K562 (cell line): Measurements from ENCODE around the gene WEE1. TPM values are rescaled to one million over a fixed set of nuclear protein-coding genes. Genes with fewer than 3 reads are reported as not detected.
A peak's percentile ranks its signal among the peaks of the same experiment; 100 is the strongest.

Source experiments
- ATAC-seq: fragments of 200-7000 bp; cut with Tn5 transposase; 3 replicates; pipeline ENCODE4 v1.9.1; 2020; ENCODE audit warnings: moderate library complexity
- BruUV-seq: library from RNA; stranded (reverse); fragments of 400-500 nt; replicated peaks from 2 replicates; lab custom pipeline; 2021; lab: Mats Ljungman, UMichigan
- CTCF ChIA-PET: fragments of 300-600 bp; formaldehyde crosslinking; extraction: SDS; loops from one replicate; lab custom pipeline; 2021; ENCODE audit warnings: low intra/inter-chr PET ratio; lab: Yijun Ruan, JAX
- POLR2A ChIA-PET: fragments of 300-600, 350-650 bp; sonication (Branson Sonifier 250); formaldehyde crosslinking; extraction: SDS; loops from one replicate; lab custom pipeline; 2021; ENCODE audit warnings: antibody characterized with exemption, inconsistent platforms; lab: Yijun Ruan, JAX
- DNase-seq, 4 experiments: peaks; one replicate each; pipeline versions ENCODE4 v3.0.0 to v3.0.0-alpha.2; 2011 to 2018; ENCODE audit warnings: low spot score in 3 of 4, mixed read lengths in 3 of 4; ENCODE audit errors: extremely low read depth in 1 of 4
- FAIRE-seq: peaks from 2 replicates; lab custom pipeline; 2011; peaks lifted over from hg19 to GRCh38; lab: Jason Lieb, UNC
- H2AFZ ChIP-seq: 2 replicates; pipeline ENCODE4 v1.6.0; 2011; ENCODE audit warnings: low read depth, low read length, control low read depth, inconsistent platforms
- H3K27ac ChIP-seq: fragments of 200-600 bp; 3 replicates; pipeline ENCODE4 v1.8.0; 2011; ENCODE audit warnings: low read depth, mild to moderate bottlenecking, control low read depth, inconsistent platforms, low read length, moderate library complexity, mixed read lengths; ENCODE audit errors: extremely low read depth
- H3K27me3 ChIP-seq, 2 experiments: fragments of 300-600 bp in 1 of 2; 2 replicates in 1 of 2; 3 replicates in 1 of 2; pipeline versions ENCODE4 v1.6.0 to v1.8.0; 2011; ENCODE audit warnings: inconsistent platforms in 2 of 2, low read length in 2 of 2, mild to moderate bottlenecking in 1 of 2, mixed read lengths in 1 of 2, moderate library complexity in 1 of 2; ENCODE audit not compliant: control insufficient read depth in 2 of 2, insufficient read depth in 2 of 2
- H3K36me3 ChIP-seq: fragments of 300-600 bp; 3 replicates; pipeline ENCODE4 v1.8.0; 2011; ENCODE audit warnings: mild to moderate bottlenecking, low read length, inconsistent platforms; ENCODE audit not compliant: control insufficient read depth, insufficient read depth
- H3K4me1 ChIP-seq, 2 experiments: fragments of 200-600 bp in 1 of 2; replicated peaks in 1 of 2; 2 replicates in 1 of 2; 3 replicates in 1 of 2; pipeline versions ENCODE4 v1.5.1 to v1.8.0; 2011; ENCODE audit warnings: inconsistent platforms in 2 of 2, low read length in 2 of 2, mild to moderate bottlenecking in 1 of 2, mixed read lengths in 1 of 2, moderate library complexity in 1 of 2; ENCODE audit not compliant: control insufficient read depth in 2 of 2, insufficient read depth in 2 of 2
- H3K4me2 ChIP-seq: 2 replicates; pipeline ENCODE4 v1.6.1; 2011; ENCODE audit warnings: low read length, control low read depth, inconsistent platforms, mixed read lengths; ENCODE audit not compliant: insufficient read depth
- H3K4me3 ChIP-seq: fragments of 200-600 bp; sonication (generic), shearing (Covaris generic); 2 replicates; pipeline ENCODE4 v1.5.1; 2016; ENCODE audit warnings: control low read depth, inconsistent platforms
- H3K79me2 ChIP-seq: fragments of 200-600 bp; 3 replicates; pipeline ENCODE4 v1.8.0; 2011; ENCODE audit warnings: low read length, inconsistent platforms; ENCODE audit not compliant: control insufficient read depth, insufficient read depth
- H3K9ac ChIP-seq, 2 experiments: 2 replicates each; pipeline versions ENCODE4 v1.6.0 to v1.6.1; 2011; ENCODE audit warnings: low read depth in 2 of 2, low read length in 2 of 2, control low read depth in 1 of 2, inconsistent platforms in 1 of 2, mild to moderate bottlenecking in 1 of 2, mixed read lengths in 1 of 2; ENCODE audit not compliant: insufficient read depth in 1 of 2
- H3K9me1 ChIP-seq: one replicate; pipeline ENCODE4 v1.6.0; 2011; ENCODE audit warnings: inconsistent platforms, mild to moderate bottlenecking, low read length, moderate library complexity; ENCODE audit not compliant: control insufficient read depth, insufficient read depth
- H3K9me3 ChIP-seq: replicated peaks from 2 replicates; pipeline ENCODE4 v1.5.1; 2011; ENCODE audit warnings: low read depth, low read length, inconsistent platforms; ENCODE audit not compliant: control insufficient read depth, insufficient read depth
- H4K20me1 ChIP-seq: replicated peaks from 2 replicates; pipeline ENCODE4 v1.6.1; 2011; ENCODE audit warnings: low read length, inconsistent platforms, mixed read lengths; ENCODE audit not compliant: control insufficient read depth, insufficient read depth
- ARHGAP35 ChIP-seq: fragments of 450-650 bp; IDR thresholded peaks from 2 replicates; pipeline ENCODE4 v1.6.1; 2018; ENCODE audit not compliant: partially characterized antibody
- BHLHE40 ChIP-seq: IDR thresholded peaks from 2 replicates; pipeline ENCODE4 v1.6.1; 2011; ENCODE audit warnings: low read length, improper control_type of control experiment
- EHMT2 ChIP-seq: fragments of 450-650 bp; IDR thresholded peaks from 2 replicates; pipeline ENCODE4 v1.6.1; 2018; ENCODE audit warnings: antibody characterized with exemption
- ETV1 ChIP-seq: fragments of 450-650 bp; conservative IDR thresholded peaks from 2 replicates; pipeline ENCODE4 v1.6.1; 2016; ENCODE audit warnings: missing genetic modification characterization, control low read depth, low read depth, missing compliant biosample characterization
- FOSL1 ChIP-seq: fragments of 200-800 bp; sonication (Bioruptor generic); conservative IDR thresholded peaks from 2 replicates; pipeline ENCODE4 v1.6.1; 2016; ENCODE audit warnings: missing genetic modification characterization, missing compliant biosample characterization
- JUND ChIP-seq, 2 experiments: IDR thresholded peaks; 2 replicates in 1 of 2; 3 replicates in 1 of 2; pipeline ENCODE4 v1.6.1; 2011; ENCODE audit warnings: borderline replicate concordance in 2 of 2, low read depth in 2 of 2, low read length in 2 of 2, improper control_type of control experiment in 1 of 2, missing biosample characterization in 1 of 2, missing genetic modification characterization in 1 of 2, missing genetic modification reagents in 1 of 2
- KHSRP ChIP-seq: fragments of 450-650 bp; IDR thresholded peaks from 2 replicates; pipeline ENCODE4 v1.6.1; 2017
- LARP7 ChIP-seq: fragments of 450-650 bp; IDR thresholded peaks from 2 replicates; pipeline ENCODE4 v1.6.1; 2016
- MTF1 ChIP-seq: fragments of 250-450 bp; sonication (Bioruptor Pico); IDR thresholded peaks from 2 replicates; pipeline ENCODE4 v1.9.0; 2021; ENCODE audit warnings: moderate library complexity, mild to moderate bottlenecking, inconsistent platforms, borderline replicate concordance
- NEUROD1 ChIP-seq: fragments of 150-350 bp; IDR thresholded peaks from 2 replicates; pipeline ENCODE4 v1.6.1; 2014; ENCODE audit warnings: borderline replicate concordance, low read length, low read depth; ENCODE audit not compliant: partially characterized antibody
- NFE2 ChIP-seq: IDR thresholded peaks from 2 replicates; pipeline ENCODE4 v1.6.1; 2014; ENCODE audit warnings: antibody characterized with exemption, low read depth
- SIN3B ChIP-seq: fragments of 450-650 bp; IDR thresholded peaks from 2 replicates; pipeline ENCODE4 v1.6.1; 2017; ENCODE audit warnings: low read depth, mild to moderate bottlenecking, moderate library complexity
- SMARCE1 ChIP-seq: fragments of 450-650 bp; IDR thresholded peaks from 2 replicates; pipeline ENCODE4 v1.7.1; 2016; ENCODE audit warnings: mild to moderate bottlenecking
- TRIM28 ChIP-seq: fragments of 450-650 bp; IDR thresholded peaks from 2 replicates; pipeline ENCODE4 v1.6.1; 2017
- ZKSCAN1 ChIP-seq: fragments of 150-350 bp; IDR thresholded peaks from 2 replicates; pipeline ENCODE4 v1.6.1; 2016; ENCODE audit warnings: low read depth, low read length
- ZNF146 ChIP-seq: IDR thresholded peaks from one replicate; pipeline ENCODE4 v1.6.1; 2018; ENCODE audit warnings: missing compliant biosample characterization; ENCODE audit not compliant: unreplicated experiment
- ZNF384 ChIP-seq: IDR thresholded peaks from 2 replicates; pipeline ENCODE4 v1.6.1; 2012; ENCODE audit warnings: low read depth, low read length, improper control_type of control experiment
- ZNF75A ChIP-seq: fragments of 450-650 bp; formaldehyde crosslinking; IDR thresholded peaks from 2 replicates; pipeline ENCODE4 v1.4.0; 2020; ENCODE audit warnings: mild to moderate bottlenecking
- ZZZ3 ChIP-seq: fragments of 450-650 bp; IDR thresholded peaks from 2 replicates; pipeline ENCODE4 v1.6.1; 2016; ENCODE audit warnings: antibody characterized with exemption, mild to moderate bottlenecking, moderate library complexity
- WGBS: fragments of 100-300 bp; shearing (Covaris generic); methylation state at CpG from one replicate; pipeline ENCODE4 v1.1.6; 2016; ENCODE audit warnings: low coverage, mixed read lengths; ENCODE audit not compliant: insufficient coverage; ENCODE audit errors: missing lambda C conversion rate; 5-methylcytosine and 5-hydroxymethylcytosine counted together
- in situ Hi-C: fragments of 300-500 bp; cut with MboI; formaldehyde crosslinking; loops from 4 replicates; pipeline ENCODE4 v1.15.0; 2018; ENCODE audit warnings: inconsistent platforms, mixed read lengths
- intact Hi-C: fragments of 100-400 bp; cut with micrococcal nuclease; formaldehyde crosslinking; loops from 2 replicates; pipeline ENCODE4 v1.14.2; 2022
- polyA plus RNA-seq, 8 experiments: library from polyadenylated mRNA; depleted of rRNA in 4 of 8; stranded (reverse) in 5 of 8; unstranded in 3 of 8; fragments of >200 nt; fragmentation: Nextera tagmentation in 2 of 8; fragmentation: Illumina TruSeq in 1 of 8; extraction: Ambion mirVana in 2 of 8; extraction: Trizol in 1 of 8; gene quantifications; 2 replicates each; pipeline versions ENCODE4 v1.2.1 to v1.2.3, GENCODE V29; 2011 to 2014; ENCODE audit warnings: inconsistent platforms in 1 of 8, missing spikeins in 1 of 8
- total RNA-seq, 7 experiments: library from RNA; depleted of rRNA in 6 of 7; stranded (reverse); fragments of >200 nt in 6 of 7; fragmentation: Illumina TruSeq in 2 of 7; extraction: Trizol in 2 of 7; gene quantifications; 2 replicates each; pipeline versions ENCODE4 v1.2.1 to v1.2.3, GENCODE V29; 2011 to 2021; ENCODE audit warnings: low replicate concordance in 1 of 7
- TF ChIP-seq, protein P1 (sequence below): fragments of 450-650 bp; IDR thresholded peaks from 2 replicates; pipeline ENCODE4 v1.6.1; 2016; ENCODE audit warnings: low read depth, mild to moderate bottlenecking, moderate library complexity
- TF ChIP-seq, protein P2 (sequence below): fragments of 250-450 bp; sonication (Bioruptor Pico); IDR thresholded peaks from 2 replicates; pipeline ENCODE4 v1.8.0; 2022; ENCODE audit warnings: inconsistent platforms, mild to moderate bottlenecking, moderate library complexity, borderline replicate concordance

The WEE1 gene
- total and polyA plus RNA-seq, 9 of the 15 experiments (the other 6 are each of a cell fraction or from before 2014, with no cell fraction given): 21.9 to 99.0 (median 67.4) TPM

DNA sequence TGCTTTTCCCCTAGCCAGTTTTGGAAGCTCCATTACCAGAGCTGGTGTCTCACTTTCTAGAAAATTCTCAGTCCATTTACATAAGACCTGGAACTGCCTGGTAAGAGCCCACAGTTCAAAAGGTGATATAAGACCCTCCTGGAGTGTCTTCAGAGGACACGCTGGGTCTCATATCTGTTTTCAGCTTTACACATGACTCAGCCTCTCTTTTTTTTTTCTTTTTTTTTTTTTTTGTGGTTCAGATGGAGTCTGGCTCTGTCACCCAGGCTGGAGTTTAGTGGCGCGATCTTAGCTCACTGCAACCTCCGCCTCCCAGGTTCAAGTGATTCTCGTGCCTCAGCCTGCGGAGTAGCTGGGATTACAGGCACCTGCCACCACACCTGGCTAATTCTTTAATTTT is 30.7 kb downstream of the WEE1 start:
- Histone ChIP-seq H3K9me1 (no peaks in the 10 kb centered on the region), H3K36me3 (no peaks in the 10 kb centered on the region), H3K9me3 (no peaks in the 10 kb centered on the region), H3K27ac (no peak overlapping the region), H3K9ac (no peak overlapping the region; a peak in 1 of 4 replicates), H3K27me3 (no peaks in the 10 kb centered on the region), H3K4me3 (no peak overlapping the region), H3K4me2 (no peak overlapping the region), H2AFZ (peak overlapping the region; percentile 38; the same call in 1 of the 2 replicates), H4K20me1 (no peaks in the 10 kb centered on the region), H3K4me1 (peaks cover 14% of the 10 kb centered on the region in 2 experiments), H3K79me2 (no peaks in the 10 kb centered on the region)
- DNase-seq: peak in 1 of 4 experiments; percentile 25
- ATAC-seq: no peak
- ChIA-PET POLR2A (interaction anchor here (0.6 to 1.6 kb wide), 4 partner anchors 9 to 1517 kb away, joined by 4 to 8 read pairs (median 4); no protein-coding TSS in a partner anchor), CTCF (interaction anchor here (0.7 kb wide), 1 partner anchor 9 kb away, joined by 5 read pairs; no protein-coding TSS in a partner anchor)
- TF ChIP-seq EHMT2: no peak
- peak; percentile 90 for TF ChIP-seq ZNF384
- TF ChIP-seq, protein P1, sequence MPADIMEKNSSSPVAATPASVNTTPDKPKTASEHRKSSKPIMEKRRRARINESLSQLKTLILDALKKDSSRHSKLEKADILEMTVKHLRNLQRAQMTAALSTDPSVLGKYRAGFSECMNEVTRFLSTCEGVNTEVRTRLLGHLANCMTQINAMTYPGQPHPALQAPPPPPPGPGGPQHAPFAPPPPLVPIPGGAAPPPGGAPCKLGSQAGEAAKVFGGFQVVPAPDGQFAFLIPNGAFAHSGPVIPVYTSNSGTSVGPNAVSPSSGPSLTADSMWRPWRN: no peak
- no peak for TF ChIP-seq ZNF146 (CRISPR knock-in tag)
- peak; percentile 23; the same call in 1 of the 2 replicates for TF ChIP-seq JUND (IDR thresholded peaks at IDR 0.05; ENCODE audit: borderline replicate concordance, low read depth, low read length)
- peak; percentile 38; the same call in 1 of the 3 replicates for TF ChIP-seq JUND (tag; IDR thresholded peaks at IDR 0.05; ENCODE audit: borderline replicate concordance, low read depth, low read length)
- no peak for TF ChIP-seq MTF1 (CRISPR knock-in tag)
- peak; percentile 68 for TF ChIP-seq FOSL1 (tag)
- no peak for TF ChIP-seq BHLHE40
- TF ChIP-seq NEUROD1: no peak
- TF ChIP-seq, protein P2, sequence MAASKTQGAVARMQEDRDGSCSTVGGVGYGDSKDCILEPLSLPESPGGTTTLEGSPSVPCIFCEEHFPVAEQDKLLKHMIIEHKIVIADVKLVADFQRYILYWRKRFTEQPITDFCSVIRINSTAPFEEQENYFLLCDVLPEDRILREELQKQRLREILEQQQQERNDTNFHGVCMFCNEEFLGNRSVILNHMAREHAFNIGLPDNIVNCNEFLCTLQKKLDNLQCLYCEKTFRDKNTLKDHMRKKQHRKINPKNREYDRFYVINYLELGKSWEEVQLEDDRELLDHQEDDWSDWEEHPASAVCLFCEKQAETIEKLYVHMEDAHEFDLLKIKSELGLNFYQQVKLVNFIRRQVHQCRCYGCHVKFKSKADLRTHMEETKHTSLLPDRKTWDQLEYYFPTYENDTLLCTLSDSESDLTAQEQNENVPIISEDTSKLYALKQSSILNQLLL (CRISPR knock-in tag): no peak
- no peak for TF ChIP-seq ZNF75A (CRISPR knock-in tag)
- TF ChIP-seq ZZZ3: no peak
- TF ChIP-seq NFE2: 0 out of 2 replicates have a peak, but pooled peaks have one; percentile 18
- no peak for TF ChIP-seq SIN3B
- peak; percentile 22; the same call in 1 of the 2 replicates for TF ChIP-seq SMARCE1
- no peak for TF ChIP-seq KHSRP
- TF ChIP-seq ARHGAP35: no peak
- TF ChIP-seq ETV1 (tag): no peak
- TF ChIP-seq TRIM28: no peak
- no peak for TF ChIP-seq LARP7
- no peak for TF ChIP-seq ZKSCAN1
- WGBS: 51% methylated on average over 6 of the region's 6 CpGs
- BruUV-seq: no TSS peak
- intact Hi-C loops: no loop called here
- no peak for FAIRE-seq
- in situ Hi-C loops: no loop called here
